ENCODE data around the gene BPIFB3.

DNA sequence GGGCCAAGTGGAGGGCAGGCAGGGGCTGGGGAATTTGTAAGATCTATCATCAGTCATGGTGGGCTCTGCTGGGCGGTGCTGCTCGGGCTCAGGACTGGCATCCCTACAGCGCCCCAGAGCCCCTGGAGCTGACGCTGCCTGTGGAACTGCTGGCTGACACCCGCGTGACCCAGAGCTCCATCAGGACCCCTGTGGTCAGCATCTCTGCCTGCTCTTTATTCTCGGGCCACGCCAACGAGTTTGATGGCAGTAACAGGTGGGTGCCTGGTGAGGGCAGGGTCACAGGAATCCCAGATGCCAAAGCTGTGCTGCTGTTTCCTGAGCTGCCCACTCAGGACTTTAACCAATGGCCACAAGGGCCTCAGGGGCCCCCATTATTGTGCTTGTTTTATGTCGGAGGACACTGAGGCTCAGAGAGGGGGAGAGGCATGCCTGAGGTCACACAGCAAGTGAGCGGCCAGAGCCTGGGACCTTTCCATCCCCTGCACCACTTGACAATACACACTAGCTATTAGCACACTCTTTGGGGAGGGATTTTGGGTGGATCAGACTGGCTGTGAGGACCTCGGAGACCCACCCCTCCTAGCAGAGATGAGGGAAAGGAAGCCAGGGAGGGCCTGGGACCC, 39.9 kb upstream of the BPIFB3 start:
- TF ChIP-seq, protein P1, sequence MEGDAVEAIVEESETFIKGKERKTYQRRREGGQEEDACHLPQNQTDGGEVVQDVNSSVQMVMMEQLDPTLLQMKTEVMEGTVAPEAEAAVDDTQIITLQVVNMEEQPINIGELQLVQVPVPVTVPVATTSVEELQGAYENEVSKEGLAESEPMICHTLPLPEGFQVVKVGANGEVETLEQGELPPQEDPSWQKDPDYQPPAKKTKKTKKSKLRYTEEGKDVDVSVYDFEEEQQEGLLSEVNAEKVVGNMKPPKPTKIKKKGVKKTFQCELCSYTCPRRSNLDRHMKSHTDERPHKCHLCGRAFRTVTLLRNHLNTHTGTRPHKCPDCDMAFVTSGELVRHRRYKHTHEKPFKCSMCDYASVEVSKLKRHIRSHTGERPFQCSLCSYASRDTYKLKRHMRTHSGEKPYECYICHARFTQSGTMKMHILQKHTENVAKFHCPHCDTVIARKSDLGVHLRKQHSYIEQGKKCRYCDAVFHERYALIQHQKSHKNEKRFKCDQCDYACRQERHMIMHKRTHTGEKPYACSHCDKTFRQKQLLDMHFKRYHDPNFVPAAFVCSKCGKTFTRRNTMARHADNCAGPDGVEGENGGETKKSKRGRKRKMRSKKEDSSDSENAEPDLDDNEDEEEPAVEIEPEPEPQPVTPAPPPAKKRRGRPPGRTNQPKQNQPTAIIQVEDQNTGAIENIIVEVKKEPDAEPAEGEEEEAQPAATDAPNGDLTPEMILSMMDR (IDR thresholded peaks at IDR 0.05), result no peak
- no peak for TF ChIP-seq POLR2A (IDR thresholded peaks at IDR 0.05)
